NOMO-1 treated with dmso at 0.1 percent for 144 hours (cell line): ENCODE measurements around the gene TRUB1.

Experiments
- DNase-seq: peaks from one replicate; lab custom pipeline; 2025; ENCODE audit not compliant: unreplicated experiment; lab: John Stamatoyannopoulos, UW

The TRUB1 gene

GRCh38 chr10:114974625-114975024, 36.6 kb downstream of the TRUB1 start:
- DNase-seq = no peak

- no peak for DNase-seq
Observed at GRCh38 chr10:114975091-114975490, 37.1 kb downstream of the TRUB1 start.

GRCh38 chr10:114982989-114983388, 45.0 kb downstream of the TRUB1 start:
- no peak for DNase-seq

GRCh38 chr10:114987995-114988394, 50.0 kb downstream of the TRUB1 start:
- DNase-seq = no peak

- no peak for DNase-seq
Observed at GRCh38 chr10:114990586-114990985, 52.6 kb downstream of the TRUB1 start.

DNA sequence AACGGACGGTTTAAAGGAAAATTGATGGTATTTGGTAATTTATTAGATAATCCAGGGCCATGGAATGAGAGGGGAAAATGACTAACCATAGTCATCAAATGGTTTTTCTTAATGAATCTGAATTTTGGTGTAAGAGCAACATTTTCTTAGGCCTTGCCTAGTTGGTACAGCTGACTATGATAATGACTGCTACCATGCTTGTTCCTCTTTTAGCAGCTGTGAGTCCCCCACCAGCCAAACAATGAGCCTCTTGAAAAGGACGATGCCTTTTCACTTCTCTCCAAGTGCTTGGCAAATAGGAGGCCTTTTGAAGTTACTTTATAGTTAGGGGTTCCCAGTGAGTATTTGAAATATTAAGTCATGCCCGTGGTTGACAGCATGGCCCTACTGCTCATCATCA, 53.0 kb downstream of the TRUB1 start:
- no peak for DNase-seq

DNA sequence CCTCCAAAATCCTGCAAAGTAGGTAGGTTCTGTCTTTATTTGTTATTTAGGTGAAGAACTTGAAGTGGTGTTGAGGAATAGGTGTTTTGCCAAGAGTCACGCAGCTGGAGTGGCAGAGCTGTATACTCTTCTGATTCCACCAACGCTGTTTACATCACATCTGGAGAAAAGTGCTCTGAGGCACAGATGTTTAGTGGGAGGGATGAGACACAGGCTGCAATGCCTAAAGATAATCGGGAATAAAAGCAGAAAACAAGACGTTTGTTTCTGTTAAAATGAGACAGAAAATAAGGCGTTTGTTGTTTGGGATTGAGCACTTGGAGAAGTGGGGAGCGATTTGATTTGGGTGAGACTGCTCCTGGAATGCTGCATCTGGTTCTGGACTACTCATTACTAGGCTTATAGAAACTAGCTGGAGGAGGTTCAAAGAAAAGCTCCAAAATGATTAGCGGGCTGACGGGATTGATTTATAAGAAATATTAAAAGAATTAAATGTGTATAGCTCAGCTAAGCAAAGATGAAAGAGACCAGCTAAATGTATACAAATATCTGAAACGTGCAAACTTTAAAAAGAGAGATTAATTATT, 54.3 kb downstream of the TRUB1 start:
- no peak for DNase-seq

DNA sequence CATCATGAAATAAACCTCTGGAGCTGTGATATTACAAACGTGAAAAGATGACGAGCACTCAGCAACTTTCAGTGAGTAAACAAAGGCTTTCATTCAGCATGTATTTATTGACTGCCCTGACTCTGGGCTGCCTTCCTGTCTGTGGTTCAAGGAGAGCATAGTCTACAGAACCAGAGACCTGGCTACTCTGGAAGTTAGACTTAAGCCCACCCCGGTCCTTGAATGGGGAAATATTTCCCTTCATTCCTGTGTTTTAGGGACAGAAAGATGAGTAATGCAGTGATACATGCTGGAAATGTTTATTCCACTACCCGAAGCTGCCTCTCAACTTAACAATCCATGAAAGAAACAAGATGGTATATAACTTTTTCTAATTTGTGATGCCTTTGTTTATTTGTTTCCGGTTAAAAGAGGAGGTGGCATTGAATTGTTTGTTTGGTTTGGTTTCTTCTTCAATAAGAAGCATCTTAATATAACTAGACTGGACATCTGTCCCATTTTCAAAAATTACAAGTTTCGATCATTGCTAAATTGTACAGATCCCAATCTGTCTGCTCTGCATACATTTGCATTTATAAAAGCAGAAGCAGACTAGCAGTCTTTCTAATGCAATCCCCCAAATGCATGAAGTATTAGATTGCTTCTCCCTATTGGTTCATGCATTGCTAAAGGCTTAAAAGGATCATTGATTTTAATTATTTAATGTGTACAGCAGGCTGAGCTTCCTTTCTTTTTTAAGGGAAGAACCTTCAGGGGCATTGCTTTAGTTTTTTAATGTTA, 57.7 kb downstream of the TRUB1 start:
- DNase-seq = no peak

GRCh38 chr10:114996542-114996941, 58.5 kb downstream of the TRUB1 start:
- DNase-seq = no peak

GRCh38 chr10:114998993-114999392, 61.0 kb downstream of the TRUB1 start:
- no peak for DNase-seq

DNA sequence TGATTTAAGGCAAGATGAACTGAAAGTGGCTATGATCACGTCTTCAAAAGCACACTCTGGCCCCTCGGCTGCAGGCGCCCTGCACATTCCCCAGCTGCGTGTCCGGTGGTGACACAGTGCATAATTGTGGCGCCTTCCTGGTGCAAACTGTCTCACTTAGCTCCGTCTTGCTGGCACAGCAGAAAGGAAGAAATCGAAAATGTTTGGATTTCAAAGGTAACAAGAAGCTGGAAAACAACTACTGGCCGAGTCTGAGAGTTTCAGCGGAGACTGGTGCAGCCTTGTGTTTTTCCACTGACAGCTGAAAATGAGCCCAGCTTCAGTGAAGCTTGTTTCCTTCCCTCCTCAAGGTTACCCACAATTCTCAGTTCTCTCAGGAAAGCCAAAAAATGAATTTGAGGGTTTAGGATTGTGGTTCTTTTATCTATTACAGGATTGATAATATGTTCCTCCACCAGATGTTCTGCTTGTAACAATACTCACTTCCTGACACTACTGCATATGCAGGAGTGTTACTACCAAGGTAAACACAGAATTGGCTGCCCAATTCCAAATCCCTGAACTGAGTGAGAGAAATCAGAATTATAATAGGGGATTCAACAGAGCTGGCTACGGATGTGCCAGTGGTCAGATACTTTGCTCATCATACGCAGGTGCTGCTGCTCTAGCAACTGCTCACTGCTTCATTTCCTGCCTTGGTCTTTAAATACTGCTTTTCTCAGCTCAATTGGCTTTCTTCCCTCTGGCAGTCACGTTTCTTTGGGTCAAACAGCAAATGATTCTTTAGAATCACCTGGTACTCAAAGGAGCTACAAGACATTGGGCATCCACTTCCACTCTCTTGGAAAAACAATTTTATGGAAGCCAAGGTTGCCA, 63.7 kb downstream of the TRUB1 start:
- no peak for DNase-seq

DNA sequence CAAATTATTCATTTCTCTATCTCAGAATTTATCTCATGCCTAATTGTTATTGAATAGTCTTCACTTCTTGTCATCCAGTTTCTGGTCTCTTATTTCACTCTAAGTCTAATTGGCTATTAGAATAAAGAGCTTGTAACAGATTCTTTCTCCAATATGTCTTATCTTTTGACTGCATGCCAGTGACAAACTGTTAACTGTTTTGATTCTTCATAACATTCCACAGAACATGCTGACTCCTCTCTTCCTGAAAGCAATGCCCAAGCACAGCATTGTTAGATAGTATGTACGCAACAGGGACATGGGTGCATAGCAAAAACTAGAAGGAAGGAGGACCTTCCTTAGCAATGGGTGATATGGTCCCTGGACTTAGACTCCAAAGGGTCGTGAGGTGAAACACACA, 65.4 kb downstream of the TRUB1 start:
- DNase-seq = no peak

GRCh38 chr10:115004236-115004862, 66.4 kb downstream of the TRUB1 start:
- DNase-seq = no peak

DNA sequence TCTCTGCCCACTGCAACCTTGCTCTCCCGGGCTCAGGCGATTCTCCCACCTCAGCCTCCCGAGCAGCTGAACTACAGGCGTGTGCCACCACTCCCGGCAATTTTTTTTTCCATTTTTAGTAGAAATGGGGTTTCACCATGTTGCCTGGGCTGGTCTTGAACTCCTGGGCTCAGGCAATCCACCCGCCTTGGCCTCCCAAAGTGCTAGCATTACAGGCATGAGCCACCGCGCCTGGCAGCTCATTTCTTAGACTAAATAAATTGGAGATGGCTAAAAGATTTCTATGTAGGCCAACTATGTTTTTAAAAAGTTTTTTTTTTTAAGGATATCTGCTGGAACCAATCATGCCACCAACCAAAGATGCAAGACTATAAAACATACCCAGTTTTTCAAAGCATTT, 67.8 kb downstream of the TRUB1 start:
- no peak for DNase-seq

DNA sequence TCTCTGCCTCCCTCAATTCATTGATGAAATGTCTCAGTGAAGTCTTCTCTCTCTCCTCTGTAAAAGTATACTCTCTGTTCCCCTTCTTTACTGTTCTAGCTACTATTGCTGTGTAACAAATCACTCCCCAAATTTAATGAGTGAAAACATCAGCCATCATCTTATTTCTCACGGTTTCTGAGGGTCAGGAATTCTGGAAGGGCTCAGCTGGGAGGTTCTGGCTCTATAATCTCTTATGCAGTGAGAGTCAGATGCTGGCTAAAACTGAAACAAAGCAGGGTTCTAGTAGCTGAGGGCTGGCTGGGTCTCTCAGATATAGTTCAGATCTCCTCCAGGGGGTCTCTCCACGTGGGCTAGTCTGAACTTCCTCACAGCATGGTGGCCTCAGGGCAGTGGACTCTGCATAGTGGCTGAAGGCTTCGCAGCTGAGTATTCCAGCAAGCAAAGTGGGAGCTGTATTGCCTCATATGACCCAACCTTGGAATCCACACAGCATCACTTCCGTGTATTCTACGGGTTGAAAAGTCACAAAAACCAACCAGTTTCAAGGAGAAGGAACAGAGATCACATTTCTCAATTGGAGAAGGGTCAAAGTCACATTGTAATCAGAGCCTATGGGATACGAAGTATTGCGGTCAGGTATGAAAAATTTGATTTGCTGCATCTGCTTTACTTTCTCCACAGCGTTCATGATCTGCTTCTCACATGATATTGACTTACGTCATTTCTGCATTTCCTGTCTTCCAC, 80.4 kb downstream of the TRUB1 start:
- no peak for DNase-seq

GRCh38 chr10:115020449-115020848, 82.5 kb downstream of the TRUB1 start:
- DNase-seq = no peak

DNA sequence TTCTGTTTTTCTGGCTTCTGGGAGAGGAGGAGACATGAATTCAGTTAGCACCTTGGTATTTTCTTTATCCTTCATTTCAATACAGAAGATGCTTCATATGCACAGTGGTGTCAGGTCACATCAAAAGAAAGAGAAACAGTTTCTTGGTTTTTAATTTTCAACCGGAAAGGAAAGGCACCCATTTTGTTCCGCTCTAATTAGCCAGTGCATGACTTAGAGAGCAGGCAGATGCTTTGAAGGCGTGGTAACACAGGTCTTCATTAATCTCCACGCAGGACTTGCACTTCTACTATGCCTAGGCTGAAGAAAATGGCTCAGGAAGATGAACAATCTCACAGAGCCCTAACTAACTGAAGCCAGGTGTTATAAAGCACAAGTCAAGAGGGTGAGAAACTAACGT, 84.7 kb downstream of the TRUB1 start:
- DNase-seq = no peak

DNA sequence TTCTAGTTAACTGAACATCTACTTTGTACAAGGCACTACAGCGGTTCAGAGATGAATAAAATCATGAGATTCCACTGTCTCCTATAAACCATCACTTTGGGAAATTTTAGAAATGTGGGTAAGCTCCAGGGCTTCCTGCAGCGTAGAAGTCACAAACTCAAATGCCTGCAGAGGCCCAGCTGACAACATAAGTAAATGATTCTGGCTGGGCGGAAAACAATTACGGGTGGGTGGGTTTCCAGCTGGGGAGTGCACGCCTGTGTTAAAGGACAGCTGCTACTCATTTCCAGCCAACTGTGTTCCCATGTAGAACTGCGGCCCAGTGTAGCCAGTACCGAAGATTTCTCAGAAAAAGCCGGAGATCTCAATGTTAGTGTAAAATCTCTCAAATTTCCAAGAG, 85.7 kb downstream of the TRUB1 start:
- no peak for DNase-seq

DNA sequence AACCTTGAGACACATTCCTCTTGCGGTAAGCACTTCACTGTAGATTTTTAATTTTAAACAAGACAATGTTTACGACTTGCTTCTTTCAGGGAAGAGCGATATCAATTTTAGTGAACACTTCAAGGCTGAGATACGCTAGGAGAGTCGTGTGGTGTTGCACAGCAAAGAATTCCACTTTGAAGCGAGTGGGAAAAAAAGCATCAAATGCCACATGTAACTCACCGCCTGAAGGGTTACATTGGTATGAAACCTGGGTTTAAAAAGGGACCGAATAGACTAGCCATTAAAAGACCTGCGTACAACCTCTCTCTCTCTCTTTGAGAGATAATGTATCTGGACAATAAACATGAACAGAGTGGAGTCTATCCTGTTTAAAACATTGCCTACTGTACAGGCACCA, 86.4 kb downstream of the TRUB1 start:
- DNase-seq = no peak

DNA sequence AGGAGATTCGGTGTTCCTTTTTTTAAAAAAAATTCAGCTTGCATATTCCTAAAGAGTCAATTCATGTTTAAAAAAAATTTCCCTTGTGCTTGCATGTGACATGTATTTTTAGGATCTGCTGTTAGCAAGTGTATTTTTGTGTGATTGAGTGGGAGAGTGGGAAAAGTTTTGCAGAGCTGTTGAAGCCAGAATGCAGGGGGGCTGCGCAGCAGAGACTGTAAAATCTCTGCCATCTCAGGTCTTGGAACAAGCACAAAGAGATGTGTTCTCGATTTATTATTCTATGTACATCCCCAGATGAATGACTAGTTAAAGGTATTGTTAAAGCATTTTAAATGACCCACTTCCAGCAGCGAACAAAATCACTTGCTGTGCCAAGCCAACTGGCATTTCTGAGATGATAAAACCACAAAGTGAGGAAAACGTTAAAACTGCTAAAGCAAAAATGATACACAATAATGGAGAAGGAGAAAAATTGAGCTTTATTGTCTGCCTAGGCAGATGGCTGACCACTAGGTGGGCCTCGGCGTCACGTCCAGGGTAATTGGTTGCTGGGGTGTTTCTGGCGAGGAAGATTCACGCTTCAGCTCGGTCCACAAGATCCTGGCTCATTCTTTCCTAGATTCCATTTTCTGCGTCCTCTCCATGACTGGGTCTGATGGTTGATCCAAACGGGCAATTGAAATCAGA, 88.2 kb downstream of the TRUB1 start:
- no peak for DNase-seq
